ENCODE measurements around the gene ZBTB47.

The ZBTB47 gene

DNA sequence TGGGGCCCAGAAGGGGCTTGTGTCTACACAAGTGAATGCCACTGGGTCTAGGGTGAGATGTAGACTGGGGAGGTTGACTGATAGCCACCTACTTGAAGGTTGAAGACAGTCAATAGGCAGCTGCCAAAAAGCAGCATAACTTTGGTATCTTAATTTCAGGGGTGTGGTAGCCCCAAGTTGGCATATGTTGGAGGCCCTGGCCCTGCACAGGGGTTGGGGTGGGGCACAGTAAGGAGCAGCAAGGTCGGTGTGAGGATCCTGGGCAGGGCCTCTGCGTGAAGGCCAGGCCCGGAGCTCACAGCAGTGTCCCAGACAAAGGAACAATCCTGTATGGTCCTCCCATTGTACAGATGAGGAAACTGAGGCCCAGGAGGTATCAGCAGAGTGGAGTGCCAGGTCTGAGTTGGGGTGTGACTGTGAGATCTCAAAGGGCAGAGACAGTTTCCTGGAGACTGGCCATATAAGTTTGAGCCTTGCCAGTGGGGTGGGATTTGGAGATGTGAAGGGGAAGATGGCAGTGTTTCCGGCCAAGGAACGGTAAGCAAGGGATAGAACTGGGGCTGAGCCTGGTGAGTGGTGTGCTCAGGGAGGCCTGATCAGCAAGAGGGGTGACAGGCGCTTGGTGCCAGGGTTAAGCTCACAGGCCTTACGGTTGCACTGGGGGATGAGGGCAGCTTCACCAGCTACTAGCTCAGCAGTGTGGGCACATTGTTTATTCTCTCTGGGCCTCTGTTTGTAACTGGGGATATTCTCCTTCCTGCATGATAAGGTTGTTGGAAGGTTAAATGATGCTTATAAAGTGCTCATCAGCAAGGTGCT lies 33.5 kb downstream of the ZBTB47 start:
- DNase-seq (ENCODE audit: low spot score), result no peak
- TF ChIP-seq, protein P1, sequence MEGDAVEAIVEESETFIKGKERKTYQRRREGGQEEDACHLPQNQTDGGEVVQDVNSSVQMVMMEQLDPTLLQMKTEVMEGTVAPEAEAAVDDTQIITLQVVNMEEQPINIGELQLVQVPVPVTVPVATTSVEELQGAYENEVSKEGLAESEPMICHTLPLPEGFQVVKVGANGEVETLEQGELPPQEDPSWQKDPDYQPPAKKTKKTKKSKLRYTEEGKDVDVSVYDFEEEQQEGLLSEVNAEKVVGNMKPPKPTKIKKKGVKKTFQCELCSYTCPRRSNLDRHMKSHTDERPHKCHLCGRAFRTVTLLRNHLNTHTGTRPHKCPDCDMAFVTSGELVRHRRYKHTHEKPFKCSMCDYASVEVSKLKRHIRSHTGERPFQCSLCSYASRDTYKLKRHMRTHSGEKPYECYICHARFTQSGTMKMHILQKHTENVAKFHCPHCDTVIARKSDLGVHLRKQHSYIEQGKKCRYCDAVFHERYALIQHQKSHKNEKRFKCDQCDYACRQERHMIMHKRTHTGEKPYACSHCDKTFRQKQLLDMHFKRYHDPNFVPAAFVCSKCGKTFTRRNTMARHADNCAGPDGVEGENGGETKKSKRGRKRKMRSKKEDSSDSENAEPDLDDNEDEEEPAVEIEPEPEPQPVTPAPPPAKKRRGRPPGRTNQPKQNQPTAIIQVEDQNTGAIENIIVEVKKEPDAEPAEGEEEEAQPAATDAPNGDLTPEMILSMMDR (IDR thresholded peaks at IDR 0.05; ENCODE audit: extremely low read depth, missing control alignments), result no peak

DNA sequence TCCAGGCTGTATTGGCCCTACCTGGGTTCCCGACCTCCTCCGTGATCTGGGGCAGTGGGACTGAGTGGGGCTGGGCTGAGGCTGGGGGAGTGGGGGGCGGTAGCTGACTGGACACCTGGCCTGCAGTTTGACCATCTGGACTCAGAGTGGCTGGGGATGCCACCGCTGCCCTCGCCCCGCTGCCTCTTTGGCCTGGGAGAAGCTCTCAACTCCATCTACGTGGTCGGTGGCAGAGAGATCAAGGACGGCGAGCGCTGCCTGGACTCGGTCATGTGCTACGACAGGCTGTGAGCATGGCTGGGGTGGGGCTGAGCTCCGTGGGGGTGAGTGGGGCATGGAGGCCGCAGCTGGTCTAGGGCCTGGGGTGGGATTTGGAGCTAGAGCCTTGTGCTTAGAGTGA lies 34.5 kb downstream of the ZBTB47 start:
- TF ChIP-seq, protein P1 (IDR thresholded peaks at IDR 0.05; ENCODE audit: extremely low read depth, missing control alignments), result no peak
- DNase-seq (ENCODE audit: low spot score), result no peak

DNA sequence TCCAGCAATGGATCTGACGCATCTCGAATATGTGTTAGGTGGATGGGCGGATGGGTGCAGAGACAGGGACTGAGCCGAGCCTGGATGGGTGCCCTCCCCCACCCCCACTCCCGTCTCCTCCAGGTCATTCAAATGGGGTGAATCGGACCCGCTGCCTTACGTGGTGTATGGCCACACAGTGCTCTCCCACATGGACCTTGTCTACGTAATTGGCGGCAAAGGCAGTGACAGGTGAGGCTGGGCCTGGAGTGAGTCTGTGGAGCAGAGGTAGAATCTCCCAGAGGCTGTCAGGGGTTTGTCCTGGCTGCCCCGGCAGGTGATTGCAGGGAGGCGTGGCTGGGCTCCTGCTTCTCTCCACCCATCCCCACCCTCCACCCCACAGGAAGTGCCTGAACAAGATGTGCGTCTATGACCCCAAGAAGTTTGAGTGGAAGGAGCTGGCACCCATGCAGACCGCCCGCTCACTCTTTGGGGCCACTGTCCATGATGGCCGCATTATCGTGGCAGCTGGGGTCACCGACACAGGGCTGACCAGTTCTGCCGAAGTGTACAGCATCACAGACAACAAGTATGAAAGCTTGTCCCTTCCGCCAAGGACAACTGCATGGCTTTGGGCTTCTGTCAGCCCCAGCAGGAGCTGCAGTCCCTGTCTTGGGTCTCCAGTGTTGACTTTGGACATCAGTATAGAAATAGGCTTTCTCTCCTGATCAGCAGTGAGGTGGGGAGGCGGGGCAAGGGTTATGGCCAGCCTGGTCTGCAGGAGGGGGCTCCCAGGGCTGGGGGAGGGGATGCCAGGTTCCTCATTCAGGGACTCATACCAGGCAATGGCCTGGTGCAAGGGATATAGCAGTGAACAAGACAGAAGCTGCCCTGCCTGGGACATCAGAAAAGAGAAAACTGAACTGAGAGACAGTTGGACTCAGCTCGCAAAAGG lies 35.3 kb downstream of the ZBTB47 start:
- TF ChIP-seq, protein P1 (IDR thresholded peaks at IDR 0.05; ENCODE audit: extremely low read depth, missing control alignments), result no peak
- no peak for DNase-seq (ENCODE audit: low spot score)

DNA sequence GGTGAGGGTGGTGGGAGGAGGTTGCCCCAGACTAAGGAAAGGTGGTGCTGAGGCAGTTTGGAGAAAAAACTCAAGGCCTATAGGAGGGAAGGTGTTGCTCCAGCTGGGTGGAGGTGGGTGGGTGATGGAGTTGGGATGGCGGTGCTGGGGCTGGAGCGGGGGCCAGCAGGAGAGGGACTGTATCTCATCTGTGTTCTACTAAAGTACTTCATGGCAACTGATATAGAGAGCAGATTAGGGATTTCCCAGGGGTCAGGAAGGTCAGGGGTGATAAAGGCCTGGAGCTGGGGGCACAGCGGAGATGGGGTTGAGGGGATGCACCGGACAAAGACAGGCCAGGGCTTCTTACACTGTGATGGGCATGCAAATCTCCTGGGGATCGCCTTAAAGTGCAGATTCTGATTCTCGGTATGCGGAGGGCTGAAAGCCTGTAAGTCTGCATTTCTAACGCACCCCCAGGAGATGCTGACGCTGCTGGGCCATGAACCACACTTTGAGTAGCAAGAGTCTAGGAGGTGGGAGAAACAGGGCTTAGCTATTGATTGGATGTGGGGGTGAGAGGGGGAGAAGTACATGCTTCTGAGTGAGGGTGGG lies 36.0 kb downstream of the ZBTB47 start:
- TF ChIP-seq, protein P1 (IDR thresholded peaks at IDR 0.05; ENCODE audit: extremely low read depth, missing control alignments), result no peak

DNA sequence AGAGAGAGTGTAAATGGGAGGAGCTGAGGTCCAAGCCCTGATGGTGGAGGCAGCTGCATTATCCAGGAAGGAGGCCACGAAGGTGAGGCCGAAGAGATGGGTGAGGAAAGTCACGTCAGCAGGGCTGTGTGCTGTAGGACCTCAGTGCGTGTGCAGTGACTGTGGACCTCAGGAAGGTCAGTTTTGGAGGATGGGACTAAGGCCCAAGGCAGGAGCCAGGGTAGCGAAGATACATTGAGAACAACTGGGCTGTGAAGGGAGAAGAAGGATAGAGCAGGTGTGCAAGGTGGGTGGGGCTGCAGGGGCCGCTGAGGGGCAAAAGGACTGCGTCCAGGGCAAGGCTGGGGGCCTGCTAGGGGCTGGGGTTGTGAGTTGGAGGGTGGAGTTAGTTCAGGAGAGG lies 36.7 kb downstream of the ZBTB47 start:
- no peak for DNase-seq (ENCODE audit: low spot score)
- TF ChIP-seq, protein P1 (IDR thresholded peaks at IDR 0.05; ENCODE audit: extremely low read depth, missing control alignments), result no peak

More for the DNA sequence above, 36.0 kb downstream of the ZBTB47 start:
- DNase-seq (ENCODE audit: low spot score), result no peak

DNA sequence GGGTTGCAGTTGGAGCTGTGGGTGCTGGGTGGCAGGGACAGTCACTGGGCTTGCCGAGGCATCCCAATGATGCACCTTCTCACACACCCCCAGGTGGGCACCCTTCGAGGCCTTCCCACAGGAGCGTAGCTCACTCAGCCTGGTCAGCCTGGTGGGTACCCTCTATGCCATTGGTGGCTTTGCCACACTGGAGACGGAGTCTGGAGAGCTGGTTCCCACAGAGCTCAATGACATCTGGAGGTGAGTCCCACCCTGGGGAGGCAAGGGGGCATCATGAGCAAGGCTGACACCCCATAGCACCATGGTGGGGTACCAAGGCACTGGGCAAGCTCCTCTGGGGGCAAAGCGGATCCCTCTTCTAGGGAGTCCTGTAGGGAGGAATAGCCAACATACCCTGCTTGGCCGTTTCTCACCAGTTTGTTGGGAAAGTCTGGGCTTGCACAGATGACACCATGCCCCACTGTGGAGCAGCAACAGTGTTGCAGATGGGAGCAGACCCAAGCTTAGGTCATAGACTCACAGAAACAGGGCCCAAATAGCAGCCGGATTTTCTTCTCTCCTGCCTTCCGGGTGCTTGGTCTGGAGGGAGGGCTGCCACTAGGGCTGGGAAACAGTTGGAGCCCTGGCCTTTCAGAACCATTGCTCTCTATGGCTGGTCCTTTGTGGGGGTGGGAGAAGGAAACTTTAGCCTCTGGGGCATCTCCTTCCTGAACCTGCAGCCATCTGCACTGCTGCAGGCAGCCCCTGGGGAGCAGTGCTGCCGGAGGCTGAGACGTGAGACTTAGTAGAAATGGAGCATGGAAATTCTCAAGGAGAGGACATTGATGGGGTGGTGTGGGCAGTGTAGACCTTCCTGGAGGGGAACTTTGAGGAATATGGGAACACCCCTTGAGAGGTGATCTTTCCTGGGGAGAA lies 37.5 kb downstream of the ZBTB47 start:
- TF ChIP-seq, protein P1 (IDR thresholded peaks at IDR 0.05; ENCODE audit: extremely low read depth, missing control alignments), result no peak

More for the DNA sequence above, 37.5 kb downstream of the ZBTB47 start:
- no peak for DNase-seq (ENCODE audit: low spot score)
